Motor neuron (in vitro differentiated cells): ENCODE results near the gene CDC42. TPM values are rescaled to one million over a fixed set of nuclear protein-coding genes. Genes with fewer than 3 reads are reported as not detected.
A peak's percentile ranks its signal among the peaks of the same experiment; 100 is the strongest.

Experiments used
- ATAC-seq, 8 experiments: fragments of 200-7000 bp; cut with Tn5 transposase; replicated peaks in 6 of 8; 2 replicates each; pipeline ENCODE4 v1.8.0; 2021; ENCODE audit warnings: mild to moderate bottlenecking in 8 of 8, moderate library complexity in 8 of 8
- H3K27ac ChIP-seq, 2 donors: fragments of 250-450 bp; sonication (Bioruptor Pico); 2 replicates each; pipeline ENCODE4 v1.9.0; 2021; ENCODE audit warnings: antibody characterized with exemption in 2 of 2, mild to moderate bottlenecking in 2 of 2, moderate library complexity in 1 of 2
- H3K4me1 ChIP-seq, 2 donors: fragments of 250-450 bp; sonication (Bioruptor Pico); replicated peaks in 1 of 2; 2 replicates each; pipeline ENCODE4 v1.6.1; 2021; ENCODE audit warnings: antibody characterized with exemption in 2 of 2, mild to moderate bottlenecking in 2 of 2, moderate library complexity in 1 of 2
- H3K4me3 ChIP-seq, 5 donors: fragments of 250-450 bp; sonication (Bioruptor Pico); 2 replicates each; pipeline ENCODE4 v1.9.0; 2021; ENCODE audit warnings: antibody characterized with exemption in 5 of 5, mild to moderate bottlenecking in 5 of 5, moderate library complexity in 4 of 5
- WGBS, 10 experiments: fragments of 450-650 bp; shearing (Covaris generic); methylation state at CpG; one replicate each; pipeline ENCODE4 v1.0.0; 2022; 5-methylcytosine and 5-hydroxymethylcytosine counted together
- in situ Hi-C, 9 experiments: fragments of 400-800 bp; cut with MboI; loops; one replicate each; pipeline ENCODE4 v1.15.0; 2021; ENCODE audit warnings: low sequenced_read_pairs in 9 of 9, low pct_unique_long_range_greater_than_20kb in 2 of 9; ENCODE audit not compliant: unreplicated experiment in 9 of 9
- total RNA-seq, 8 experiments: library from RNA; unstranded; fragments of 300-600 nt; gene quantifications; 2 replicates each; pipeline versions ENCODE4 v1.2.3 to v1.2.4, GENCODE V29; 2022

CDC42 gene
- total RNA-seq, 8 experiments from 2014 or later, result 174 to 502 (median 461) TPM

- Histone ChIP-seq H3K4me1 (peaks cover 13 to 17% of the 10 kb centered on the region in 2 donors), H3K27ac (no peak overlapping the region), H3K4me3 (no peak overlapping the region)
- ATAC-seq, result no peak
- 8 to 100% (median 67%) methylated on average over 1 to 3 of the region's 3 CpGs; no CpG with 5 or more reads in 3 of the 10 experiments for whole genome bisulfite sequencing, 10 experiments
- in situ Hi-C loops, result no loop called here
These were observed 9.2 kb upstream of the CDC42 start for GRCh38 chr1:22043198-22043769.

- in situ Hi-C loops, result no loop called here
- Histone ChIP-seq H3K27ac (no peak overlapping the region), H3K4me3 (no peak overlapping the region), H3K4me1 (peaks cover 5 to 7% of the 10 kb centered on the region in 2 donors)
- WGBS, 10 experiments, result 0 to 100% (median 84%) methylated on average over 1 to 3 of the region's 3 CpGs; no CpG with 5 or more reads in 2 of the 10 experiments
- ATAC-seq, result peak in 3 of 8 experiments; percentile 24 to 67 (median 35)
These were observed 7.7 kb upstream of the CDC42 start for GRCh38 chr1:22044690-22045420.

GRCh38 chr1:22045604-22046228, 6.8 kb upstream of the CDC42 start:
- Histone ChIP-seq H3K4me3 (no peak overlapping the region), H3K4me1 (no peaks in the 10 kb centered on the region), H3K27ac (no peak overlapping the region)
- no peak for ATAC-seq
- 18 to 97% (median 82%) methylated on average over 1 to 2 of the region's 2 CpGs; no CpG with 5 or more reads in 4 of the 10 experiments for WGBS, 10 experiments
- in situ Hi-C loops, result no loop called here

GRCh38 chr1:22048351-22049192, 3.9 kb upstream of the CDC42 start:
- ATAC-seq, result peak in 2 of 8 experiments; percentile 6 to 7
- Histone ChIP-seq H3K4me3 (no peak overlapping the region), H3K4me1 (no peaks in the 10 kb centered on the region), H3K27ac (no peak overlapping the region)
- in situ Hi-C loops, result no loop called here
- 17 to 87% (median 74%) methylated on average over 1 to 7 of the region's 8 CpGs for WGBS, 10 experiments

GRCh38 chr1:22050330-22050729, 2.2 kb upstream of the CDC42 start:
- no peak for ATAC-seq
- WGBS, 10 experiments, result 82 to 100% (median 93%) methylated on average over 1 to 3 of the region's 3 CpGs; no CpG with 5 or more reads in 3 of the 10 experiments
- Histone ChIP-seq H3K4me1 (peaks cover 6% of the 10 kb centered on the region in 2 donors), H3K4me3 (no peak overlapping the region), H3K27ac (no peak overlapping the region)
- in situ Hi-C loops, result no loop called here

GRCh38 chr1:22051607-22052114, 848 bp upstream of the CDC42 start:
- peaks cover 6 to 8% of the 10 kb centered on the region in 2 donors for H3K4me1 ChIP-seq
- in situ Hi-C loops, result no loop called here
- H3K4me3 ChIP-seq, result no peak overlapping the region
- no peak for ATAC-seq
- H3K27ac ChIP-seq, result no peak overlapping the region
- 82 to 100% (median 89%) methylated on average over 1 to 12 of the region's 13 CpGs; no CpG with 5 or more reads in 2 of the 10 experiments for WGBS, 10 experiments

GRCh38 chr1:22053017-22053860, 730 bp downstream of the CDC42 start:
- Histone ChIP-seq H3K27ac (peak overlapping the region; percentile 98 to 99), H3K4me3 (peak overlapping the region; percentile 95 to 100 (median 98)), H3K4me1 (peaks cover 6 to 8% of the 10 kb centered on the region in 2 donors)
- peak; percentile 55 to 69 (median 64) for ATAC-seq
- 0 to 3% (median 0%) methylated on average over 6 to 25 of the region's 70 CpGs; no CpG with 5 or more reads in 3 of the 10 experiments for WGBS, 10 experiments
- in situ Hi-C loops, result no loop called here

- no peak for ATAC-seq
- in situ Hi-C loops, result no loop called here
- Histone ChIP-seq H3K4me3 (peak overlapping the region; percentile 95 to 100 (median 98)), H3K4me1 (peaks cover 6 to 8% of the 10 kb centered on the region in 2 donors), H3K27ac (peak overlapping the region; percentile 98 to 99)
- 28 to 88% (median 57%) methylated on average over 3 to 19 of the region's 19 CpGs for WGBS, 10 experiments
These were observed 1.6 kb downstream of the CDC42 start for GRCh38 chr1:22053861-22054770.

GRCh38 chr1:22055463-22055862, 3.0 kb downstream of the CDC42 start:
- in situ Hi-C loops, result no loop called here
- H3K27ac ChIP-seq, result no peak overlapping the region

GRCh38 chr1:22056043-22056442, 3.5 kb downstream of the CDC42 start:
- no peak for ATAC-seq
- in situ Hi-C loops, result no loop called here
- no peak overlapping the region for H3K4me3 ChIP-seq
- 0 to 100% (median 73%) methylated on average over 1 of the region's 1 CpG; no CpG with 5 or more reads in 2 of the 10 experiments for WGBS, 10 experiments
- peaks cover 6 to 8% of the 10 kb centered on the region in 2 donors for H3K4me1 ChIP-seq
- H3K27ac ChIP-seq, result no peak overlapping the region

More at GRCh38 chr1:22055463-22055862, 3.0 kb downstream of the CDC42 start:
- Histone ChIP-seq H3K4me3 (no peak overlapping the region), H3K4me1 (peaks cover 6 to 8% of the 10 kb centered on the region in 2 donors)
- WGBS, 10 experiments, result 76 to 98% (median 90%) methylated on average over 1 to 6 of the region's 6 CpGs; no CpG with 5 or more reads in 3 of the 10 experiments
- ATAC-seq, result no peak

- H3K27ac ChIP-seq, result no peak overlapping the region
- 43 to 100% (median 90%) methylated on average over 1 to 2 of the region's 2 CpGs; no CpG with 5 or more reads in 1 of the 10 experiments for WGBS, 10 experiments
- in situ Hi-C loops, result no loop called here
These were observed 4.4 kb downstream of the CDC42 start for GRCh38 chr1:22056936-22057335.

More at GRCh38 chr1:22056936-22057335, 4.4 kb downstream of the CDC42 start:
- peaks cover 6 to 8% of the 10 kb centered on the region in 2 donors for H3K4me1 ChIP-seq
- H3K4me3 ChIP-seq, result no peak overlapping the region
- ATAC-seq, result no peak
